ENCODE measurements around the gene AP3B1. TPM values are rescaled to one million over a fixed set of nuclear protein-coding genes. Genes with fewer than 3 reads are reported as not detected.

The AP3B1 gene
- total and polyA plus RNA-seq, 2 donors from 2014 or later = 49.3 to 53.2 TPM

GRCh38 chr5:78215972-78216371 lies 78.5 kb downstream of the AP3B1 start:
- TF ChIP-seq CTCF (IDR thresholded peaks at IDR 0.05; ENCODE audit: borderline replicate concordance, extremely low read depth, insufficient read depth) = no peak
- H3K27ac ChIP-seq (ENCODE audit: low read depth in 2 of 2, low read length in 2 of 2) = no peak overlapping the region
- peaks cover 0 to 2% (median 0%) of the 10 kb centered on the region in 3 donors for H3K36me3 ChIP-seq (ENCODE audit: control insufficient read depth in 2 of 3, insufficient read depth in 3 of 3, low read length in 3 of 3)
- H3K9me3 ChIP-seq (ENCODE audit: control insufficient read depth in 2 of 3, insufficient read depth in 1 of 3, low read length in 3 of 3) = no peaks in the 10 kb centered on the region
- DNase-seq = no peak
- FAIRE-seq = no peak
- intact Hi-C loops (cut with DNase I) = no loop called here
- H3K9ac ChIP-seq (ENCODE audit: low read length in 3 of 3) = no peak overlapping the region
- H3K4me3 ChIP-seq (ENCODE audit: low read length in 3 of 3) = no peak overlapping the region
- H3K27me3 ChIP-seq (ENCODE audit: control insufficient read depth, insufficient read depth, low read length) = no peaks in the 10 kb centered on the region
- no peaks in the 10 kb centered on the region for H3K4me1 ChIP-seq (ENCODE audit: control insufficient read depth in 2 of 3, insufficient read depth in 2 of 3, low read depth in 1 of 3, low read length in 3 of 3)

GRCh38 chr5:78215565-78215964 lies 78.9 kb downstream of the AP3B1 start:
- Histone ChIP-seq H3K9me3 (ENCODE audit: control insufficient read depth in 2 of 3, insufficient read depth in 1 of 3, low read length in 3 of 3) (no peaks in the 10 kb centered on the region), H3K27me3 (ENCODE audit: control insufficient read depth, insufficient read depth, low read length) (no peaks in the 10 kb centered on the region), H3K9ac (ENCODE audit: low read length in 3 of 3) (no peak overlapping the region), H3K4me3 (ENCODE audit: low read length in 3 of 3) (no peak overlapping the region), H3K4me1 (ENCODE audit: control insufficient read depth in 2 of 3, insufficient read depth in 2 of 3, low read depth in 1 of 3, low read length in 3 of 3) (no peaks in the 10 kb centered on the region), H3K27ac (ENCODE audit: low read depth in 2 of 2, low read length in 2 of 2) (no peak overlapping the region), H3K36me3 (ENCODE audit: control insufficient read depth in 2 of 3, insufficient read depth in 3 of 3, low read length in 3 of 3) (peaks cover 0 to 2% (median 0%) of the 10 kb centered on the region in 3 donors)
- intact Hi-C loops (cut with DNase I) = no loop called here
- DNase-seq (no peak), FAIRE-seq (no peak)
- TF ChIP-seq CTCF (IDR thresholded peaks at IDR 0.05; ENCODE audit: borderline replicate concordance, extremely low read depth, insufficient read depth) = no peak

GRCh38 chr5:78213799-78214198 lies 80.7 kb downstream of the AP3B1 start:
- H3K4me3 ChIP-seq (ENCODE audit: low read length in 3 of 3) = no peak overlapping the region
- no peak overlapping the region for H3K9ac ChIP-seq (ENCODE audit: low read length in 3 of 3)
- DNase-seq (no peak), FAIRE-seq (no peak)
- no peaks in the 10 kb centered on the region for H3K27me3 ChIP-seq (ENCODE audit: control insufficient read depth, insufficient read depth, low read length)
- H3K4me1 ChIP-seq (ENCODE audit: control insufficient read depth in 2 of 3, insufficient read depth in 2 of 3, low read depth in 1 of 3, low read length in 3 of 3) = no peaks in the 10 kb centered on the region
- intact Hi-C loops (cut with DNase I) = no loop called here
- no peaks in the 10 kb centered on the region for H3K9me3 ChIP-seq (ENCODE audit: control insufficient read depth in 2 of 3, insufficient read depth in 1 of 3, low read length in 3 of 3)
- peaks cover 0 to 2% (median 0%) of the 10 kb centered on the region in 3 donors for H3K36me3 ChIP-seq (ENCODE audit: control insufficient read depth in 2 of 3, insufficient read depth in 3 of 3, low read length in 3 of 3)
- TF ChIP-seq CTCF (IDR thresholded peaks at IDR 0.05; ENCODE audit: borderline replicate concordance, extremely low read depth, insufficient read depth) = no peak
- H3K27ac ChIP-seq (ENCODE audit: low read depth in 2 of 2, low read length in 2 of 2) = no peak overlapping the region

GRCh38 chr5:78211052-78211451 lies 83.4 kb downstream of the AP3B1 start:
- DNase-seq (no peak), FAIRE-seq (no peak)
- no peak overlapping the region for H3K4me3 ChIP-seq (ENCODE audit: low read length in 3 of 3)
- no peak for TF ChIP-seq CTCF (IDR thresholded peaks at IDR 0.05; ENCODE audit: borderline replicate concordance, extremely low read depth, insufficient read depth)
- H3K27me3 ChIP-seq (ENCODE audit: control insufficient read depth, insufficient read depth, low read length) = no peaks in the 10 kb centered on the region
- no peak overlapping the region for H3K27ac ChIP-seq (ENCODE audit: low read depth in 2 of 2, low read length in 2 of 2)
- peaks cover 0 to 4% (median 2%) of the 10 kb centered on the region in 3 donors for H3K36me3 ChIP-seq (ENCODE audit: control insufficient read depth in 2 of 3, insufficient read depth in 3 of 3, low read length in 3 of 3)
- no peaks in the 10 kb centered on the region for H3K9me3 ChIP-seq (ENCODE audit: control insufficient read depth in 2 of 3, insufficient read depth in 1 of 3, low read length in 3 of 3)
- no peaks in the 10 kb centered on the region for H3K4me1 ChIP-seq (ENCODE audit: control insufficient read depth in 2 of 3, insufficient read depth in 2 of 3, low read depth in 1 of 3, low read length in 3 of 3)
- intact Hi-C loops (cut with DNase I) = no loop called here
- H3K9ac ChIP-seq (ENCODE audit: low read length in 3 of 3) = no peak overlapping the region
